IPS-NIHi7 (cell line): ENCODE data around the gene TOX3.

ENCODE experiments used
- DNase-seq: peaks from one replicate; pipeline ENCODE4 v3.0.0; 2012; ENCODE audit warnings: mixed read lengths; ENCODE audit errors: extremely low spot score

TOX3 gene

DNA sequence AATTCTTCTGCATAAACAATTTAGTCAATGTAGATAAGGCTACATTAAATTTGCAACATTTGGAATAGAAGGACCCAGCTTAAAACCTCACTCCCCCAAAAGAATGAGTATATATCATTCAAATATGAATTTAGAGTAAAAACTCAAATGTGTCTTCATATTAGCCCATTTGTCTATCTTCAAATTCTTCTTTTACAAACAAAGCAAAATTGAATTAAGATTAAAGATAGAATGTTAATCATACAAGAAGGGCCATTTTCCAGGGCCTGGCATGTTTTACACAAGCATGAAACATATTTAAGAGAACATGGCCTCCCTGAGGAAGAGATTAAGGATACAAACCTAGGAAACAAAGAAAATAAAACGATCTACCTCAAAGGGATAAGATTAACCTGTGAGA is 8.4 kb downstream of the TOX3 start:
- DNase-seq = no peak

DNA sequence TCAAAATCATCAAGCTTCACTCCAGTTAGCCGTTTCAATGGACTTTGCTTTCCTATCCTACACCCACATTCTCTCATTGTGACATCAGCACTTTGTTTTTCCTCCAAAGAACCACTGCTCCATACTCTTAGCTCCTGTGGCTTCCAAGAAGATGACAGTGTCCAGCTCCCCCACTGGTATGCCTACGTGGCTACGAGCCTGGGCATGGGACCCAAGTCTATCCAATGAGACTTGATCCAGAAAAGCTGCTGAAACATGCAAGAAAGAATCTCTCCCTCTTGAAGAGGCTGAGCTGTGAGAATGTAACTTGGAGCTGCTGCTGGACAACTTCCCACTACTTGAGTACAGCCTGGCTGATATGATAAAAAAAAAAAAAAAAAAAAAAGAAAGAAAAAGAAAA is 9.4 kb downstream of the TOX3 start:
- DNase-seq = no peak

DNA sequence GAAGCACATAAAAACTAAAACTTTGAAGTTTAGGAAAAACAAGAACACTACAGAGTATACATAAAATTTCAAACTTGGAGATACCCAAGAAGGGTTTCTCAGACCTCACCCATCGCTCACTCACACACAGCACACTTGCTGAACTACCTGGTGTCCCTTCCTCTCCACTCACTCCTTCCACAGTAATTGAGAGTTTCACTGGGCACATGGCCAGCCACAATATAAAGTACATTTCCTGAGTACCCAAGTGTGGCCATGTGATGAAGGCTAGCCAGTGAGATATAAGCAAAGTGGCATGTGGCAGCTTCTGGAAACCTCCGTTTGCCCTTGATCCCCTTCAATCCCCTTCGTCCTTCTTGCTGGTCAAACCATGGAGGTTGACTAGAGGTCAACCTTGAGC is 11.9 kb downstream of the TOX3 start:
- DNase-seq = no peak

DNA sequence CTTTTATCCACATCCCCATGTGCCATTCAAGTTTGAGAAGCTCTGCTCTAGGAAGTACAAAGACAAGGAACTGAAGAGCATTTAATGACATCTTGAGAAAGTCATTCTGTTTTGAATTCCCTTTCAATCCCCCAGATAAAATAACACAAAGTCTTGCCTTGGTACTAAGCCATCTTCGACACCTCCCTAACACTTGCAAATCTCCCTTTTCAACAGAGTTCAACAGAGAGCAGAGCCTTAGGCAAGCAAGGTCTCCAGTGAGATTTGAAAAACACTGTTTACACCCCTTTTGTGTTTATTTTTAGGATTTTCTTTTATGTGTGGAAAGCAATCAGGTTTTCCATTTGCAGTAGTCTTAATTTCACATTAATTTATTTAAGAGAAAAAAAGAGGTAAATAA is 13.6 kb downstream of the TOX3 start:
- DNase-seq = no peak

DNA sequence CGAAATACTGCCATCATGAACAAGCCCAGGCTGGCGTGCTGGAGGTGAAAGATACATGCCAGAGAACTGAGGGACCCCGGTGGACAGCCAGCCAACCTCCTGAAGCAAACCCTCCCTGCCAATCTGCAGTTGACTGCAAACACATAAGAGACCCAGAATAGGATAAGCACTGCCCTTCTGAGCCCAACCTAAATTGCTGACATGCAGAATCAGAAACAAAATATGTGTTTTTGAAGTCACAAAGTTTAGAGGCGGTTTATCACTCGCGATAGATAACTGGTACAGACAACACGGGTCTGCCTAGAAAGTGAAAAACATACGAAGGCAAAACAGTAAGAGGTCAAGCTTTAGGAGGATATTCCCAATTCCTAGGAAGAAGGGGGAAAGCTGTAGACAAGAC is 14.6 kb downstream of the TOX3 start:
- no peak for DNase-seq

DNA sequence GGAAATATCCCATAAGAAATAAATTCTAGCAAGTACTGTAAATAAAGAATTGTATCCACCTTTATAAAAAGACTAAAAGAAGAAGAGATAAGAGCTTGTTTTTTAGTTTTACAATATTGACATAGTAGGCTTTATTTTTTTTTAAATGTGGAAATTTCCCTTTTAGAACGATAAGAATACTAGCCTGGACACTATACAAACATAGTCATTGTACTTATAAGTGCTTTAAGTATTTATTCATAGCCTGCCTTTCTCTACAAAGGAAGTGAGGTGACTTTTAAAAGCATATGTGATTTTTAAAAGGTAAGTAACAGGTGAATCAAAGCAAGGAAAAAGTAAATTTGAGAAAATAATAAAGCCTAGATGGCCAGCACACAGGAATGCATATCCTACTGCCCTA is 17.7 kb downstream of the TOX3 start:
- no peak for DNase-seq

DNA sequence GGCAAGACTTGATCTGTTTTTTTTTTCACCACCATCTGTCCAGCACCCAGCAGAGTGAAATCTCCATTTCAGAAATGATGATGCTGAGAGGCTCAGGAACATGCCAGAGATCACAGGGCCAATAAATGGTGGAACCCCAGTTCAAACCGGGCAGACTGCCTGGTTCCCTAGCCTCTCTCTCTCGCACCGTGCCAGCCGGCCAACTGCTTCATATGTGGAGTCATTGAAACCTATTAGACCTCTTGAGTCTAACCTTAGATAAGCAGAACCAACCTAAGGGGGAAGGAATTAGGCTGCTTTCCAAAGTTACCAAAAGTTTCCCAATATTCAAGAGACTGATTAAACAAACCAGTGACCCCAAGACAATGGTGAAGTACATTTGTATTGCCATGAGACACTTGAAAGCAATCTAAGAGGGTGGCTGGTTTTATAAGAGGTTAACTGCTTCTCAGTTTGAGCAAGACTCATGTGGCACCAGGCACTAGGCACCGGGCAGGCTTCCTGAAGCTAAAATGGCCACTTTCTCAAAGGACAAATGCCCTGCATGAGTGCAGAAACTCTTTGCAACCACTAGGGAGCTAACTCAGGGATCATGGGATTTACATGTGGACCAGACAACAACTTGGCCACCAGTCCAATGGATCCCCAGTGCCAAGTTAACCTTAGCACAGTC is 18.4 kb downstream of the TOX3 start:
- DNase-seq = no peak

DNA sequence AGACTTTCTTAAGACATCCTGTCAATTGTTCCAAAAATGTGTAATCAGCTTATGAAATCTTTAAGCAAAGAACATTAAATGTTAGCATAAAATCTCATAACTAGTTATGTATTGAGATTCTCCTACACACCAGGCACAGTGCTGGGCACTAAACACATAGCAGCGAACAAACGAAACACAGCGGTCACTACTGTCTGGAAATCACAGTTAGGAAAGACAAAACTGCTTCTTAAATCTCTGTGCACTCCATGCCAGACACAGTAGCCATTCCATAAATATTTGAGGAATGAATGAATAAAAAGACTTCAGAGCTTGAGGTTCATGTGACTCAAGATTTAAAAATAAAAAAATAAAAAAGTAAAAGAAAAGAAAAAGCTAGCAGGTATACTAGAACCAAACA is 20.1 kb downstream of the TOX3 start:
- no peak for DNase-seq

DNA sequence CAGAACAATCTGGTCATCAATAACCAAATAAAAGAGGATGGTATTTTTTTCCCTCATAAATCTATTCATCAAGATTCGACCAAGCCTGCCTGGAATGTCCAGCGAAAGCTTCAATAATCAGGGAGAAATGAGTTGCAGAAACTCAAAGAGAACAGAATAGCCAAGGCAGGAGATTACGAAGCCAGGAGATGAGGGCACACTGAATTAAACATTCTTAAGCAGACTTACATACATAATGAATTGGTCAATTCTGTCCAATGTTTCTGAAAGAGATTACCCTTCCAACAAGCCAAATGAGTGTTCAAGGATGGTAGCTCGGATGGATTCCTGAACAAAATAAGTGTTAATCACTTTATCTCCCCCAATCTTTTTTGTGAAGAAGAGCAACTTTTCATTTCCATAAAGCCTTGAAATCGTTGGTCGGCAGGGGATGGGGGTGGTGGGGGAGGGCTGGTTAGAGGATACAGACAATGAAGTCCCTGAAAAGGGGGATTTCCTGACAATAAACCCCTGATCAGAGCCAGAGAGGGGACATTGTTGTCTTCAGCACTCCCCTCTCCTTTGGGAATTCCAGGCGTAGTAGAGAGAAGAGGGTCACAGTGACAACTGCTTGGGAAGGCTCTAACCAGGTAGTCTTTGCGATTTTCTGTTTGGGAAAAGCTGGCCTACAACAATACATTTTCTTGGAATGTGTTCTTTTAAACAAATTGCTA is 20.7 kb downstream of the TOX3 start:
- no peak for DNase-seq

DNA sequence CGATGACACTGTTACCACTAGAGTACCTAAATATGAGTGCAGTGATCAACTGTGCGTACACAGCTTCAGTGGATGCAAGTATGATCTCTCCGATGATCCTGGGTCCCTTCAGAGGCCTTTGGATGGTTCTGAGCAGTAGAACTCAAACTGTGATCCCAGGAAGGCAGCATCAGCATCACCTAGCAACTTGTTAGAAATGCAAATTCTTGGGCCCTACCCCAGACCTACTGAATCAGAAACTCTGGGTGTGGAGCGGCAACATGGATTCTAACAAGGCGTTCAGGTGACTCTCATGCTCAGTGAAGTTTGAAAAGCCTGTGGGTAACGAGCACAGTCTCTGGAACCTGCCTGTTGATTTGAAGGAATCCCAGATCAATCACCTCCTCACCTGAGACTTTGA is 25.4 kb downstream of the TOX3 start:
- DNase-seq = no peak

DNA sequence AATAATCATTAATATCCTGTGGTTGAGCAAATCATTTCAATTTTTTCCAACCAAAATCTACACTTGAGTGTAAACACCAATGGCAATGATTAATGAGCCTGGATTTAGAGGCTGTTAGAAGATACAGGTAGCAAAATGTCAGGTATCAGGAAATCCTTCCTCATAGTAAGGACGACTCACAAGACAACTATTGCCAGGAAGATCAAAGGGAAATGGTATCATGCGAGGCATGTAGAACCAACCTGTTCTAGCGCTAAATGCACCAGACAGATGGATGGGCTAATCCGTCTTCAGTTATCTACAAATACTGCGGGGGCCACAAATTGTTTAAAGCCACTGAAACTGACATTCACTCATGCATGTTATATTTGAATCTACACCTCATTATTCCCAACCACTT is 28.1 kb downstream of the TOX3 start:
- no peak for DNase-seq

DNA sequence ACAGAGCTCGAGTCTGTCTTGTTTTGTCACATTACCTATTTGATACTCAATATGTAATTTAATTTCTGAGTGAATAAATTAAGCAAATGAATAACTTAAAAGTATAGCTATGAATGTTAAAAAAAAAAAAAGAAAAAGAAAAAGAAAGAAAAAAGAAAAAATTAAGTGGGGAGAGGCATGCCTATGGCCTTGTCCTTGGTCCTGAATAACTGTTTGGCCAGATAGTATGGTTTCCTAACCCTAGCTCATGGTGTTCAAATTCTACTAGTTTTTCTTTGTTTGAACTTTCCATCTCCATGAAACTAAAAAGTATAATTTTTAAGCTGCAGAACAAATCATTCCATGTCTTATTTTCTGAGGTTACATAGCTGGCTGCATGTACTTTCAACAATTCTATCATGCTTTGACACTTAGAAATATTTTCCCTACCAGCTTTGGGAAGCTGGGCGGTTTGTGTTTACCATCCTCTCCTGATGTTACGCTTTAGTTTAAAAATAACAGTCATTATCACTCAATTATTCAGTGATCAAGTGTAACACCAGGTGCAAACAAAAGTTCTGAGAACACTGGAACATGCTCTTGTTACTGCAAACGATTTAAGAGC is 31.8 kb downstream of the TOX3 start:
- no peak for DNase-seq

DNA sequence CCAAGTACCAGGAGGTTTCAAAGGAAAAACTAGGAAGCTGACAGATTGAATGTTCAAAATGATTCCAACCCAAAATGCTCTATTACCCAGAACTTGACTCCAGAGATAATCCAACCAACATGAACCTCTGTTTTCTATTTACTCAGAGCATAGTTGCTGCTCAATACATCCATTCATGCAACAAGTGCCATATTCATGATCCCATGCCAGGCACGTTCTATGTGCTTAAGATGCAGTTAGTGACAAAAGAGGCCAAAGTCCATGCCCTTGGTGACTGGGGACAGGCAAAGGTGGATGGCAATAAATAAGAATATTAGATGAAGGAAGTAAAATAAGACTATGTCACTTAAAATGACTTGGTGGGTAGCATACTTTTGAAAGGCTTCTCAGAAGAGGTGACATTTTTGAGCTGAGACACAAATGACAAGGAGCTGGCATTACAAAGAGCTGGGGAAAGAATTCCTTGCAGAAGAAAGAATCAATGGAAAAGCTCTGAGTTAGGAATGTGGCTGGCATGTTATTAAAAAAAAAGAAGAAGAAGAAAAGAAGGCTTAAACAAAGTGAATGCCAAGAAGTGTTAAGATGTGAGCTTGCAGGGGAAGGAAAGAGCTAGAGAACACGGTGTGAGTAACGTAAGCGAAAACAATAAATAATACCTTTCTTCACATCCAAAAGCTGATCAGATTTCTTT is 34.5 kb downstream of the TOX3 start:
- DNase-seq = no peak

DNA sequence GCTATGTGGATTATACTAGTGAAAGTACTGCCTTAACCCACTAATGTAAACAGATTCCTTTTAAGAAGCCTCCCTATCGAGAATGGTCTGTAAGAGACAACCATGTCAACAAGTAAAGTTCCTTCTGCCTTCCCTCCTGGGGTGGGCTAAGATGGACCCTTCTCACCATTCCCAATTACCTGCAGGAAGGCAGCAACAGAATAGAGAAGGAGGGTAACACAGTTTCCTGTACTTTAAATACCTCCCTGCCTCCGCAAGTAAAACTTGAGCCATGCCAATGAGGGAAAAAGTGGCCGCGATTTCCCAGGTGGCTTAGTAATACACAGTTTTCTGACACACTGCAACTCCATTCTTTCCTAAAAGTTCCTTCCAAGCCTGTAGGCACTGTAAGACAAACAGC is 45.2 kb downstream of the TOX3 start:
- no peak for DNase-seq

DNA sequence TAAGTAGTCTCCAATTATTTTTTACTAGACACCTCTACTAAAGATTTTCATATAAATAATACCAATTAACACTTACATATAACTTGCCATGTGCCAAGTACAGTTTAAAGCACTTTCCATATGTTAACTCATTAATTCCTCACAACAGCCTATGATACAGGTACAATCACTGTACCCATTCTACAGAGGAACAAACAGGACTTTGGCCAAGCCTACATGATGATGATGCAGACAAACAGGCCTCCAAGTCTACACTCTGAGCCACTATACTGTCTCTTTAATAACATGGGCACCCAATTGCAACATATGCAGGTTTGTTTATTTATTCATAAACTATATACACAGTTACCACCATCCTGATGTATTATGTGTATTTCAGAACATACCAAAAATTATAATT is 46.0 kb downstream of the TOX3 start:
- DNase-seq = no peak

DNA sequence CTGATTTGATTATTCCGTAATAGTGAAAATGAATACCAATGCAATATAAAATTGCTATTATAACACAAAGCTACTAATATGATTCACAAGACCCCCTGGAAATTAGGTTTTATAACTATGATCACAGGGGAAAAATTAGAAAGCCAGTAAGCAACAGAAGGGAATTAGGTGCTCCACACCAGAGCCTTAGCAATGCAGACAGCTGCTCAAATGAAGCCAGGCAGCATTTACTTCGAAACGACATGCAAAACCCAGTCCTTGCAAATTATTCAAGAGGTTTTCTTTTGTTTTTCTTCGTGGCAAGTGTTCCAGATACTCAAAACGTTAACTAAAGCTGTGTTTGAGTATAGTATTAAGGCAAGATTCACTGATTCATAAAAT is 47.9 kb downstream of the TOX3 start:
- no peak for DNase-seq

DNA sequence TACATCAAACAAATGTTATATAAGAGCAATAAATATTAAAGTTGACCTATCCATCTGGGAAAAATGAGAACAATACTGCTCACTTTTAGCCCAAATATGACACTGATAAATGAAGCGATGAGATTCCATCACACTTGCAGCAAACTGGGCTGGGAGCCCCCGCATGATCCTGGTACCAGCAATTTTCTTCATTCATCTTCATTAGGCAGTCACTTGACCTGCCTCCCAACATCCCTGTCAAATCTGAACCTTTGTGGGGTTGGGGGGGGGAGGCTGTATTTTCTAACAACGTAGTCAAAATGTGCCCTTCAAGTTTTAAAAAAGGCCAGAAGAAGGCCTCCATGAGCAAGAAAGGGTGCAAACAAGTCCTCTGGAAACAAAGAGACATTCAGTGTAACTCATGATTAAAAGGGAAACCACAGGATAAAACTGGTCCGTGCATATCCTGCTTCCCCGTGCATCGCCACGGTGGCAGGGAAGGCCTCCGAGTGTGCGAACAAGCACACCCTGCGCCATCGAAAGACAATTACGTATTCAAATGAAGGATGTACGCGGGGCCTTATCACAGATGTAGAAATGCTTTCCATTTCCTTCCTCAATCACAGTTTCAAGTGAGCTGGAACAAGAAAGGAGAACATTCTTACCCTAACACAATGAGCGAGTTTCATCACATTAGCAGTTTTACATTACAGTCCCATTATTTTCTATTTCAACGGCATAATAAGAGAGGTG is 48.4 kb downstream of the TOX3 start:
- DNase-seq = no peak

DNA sequence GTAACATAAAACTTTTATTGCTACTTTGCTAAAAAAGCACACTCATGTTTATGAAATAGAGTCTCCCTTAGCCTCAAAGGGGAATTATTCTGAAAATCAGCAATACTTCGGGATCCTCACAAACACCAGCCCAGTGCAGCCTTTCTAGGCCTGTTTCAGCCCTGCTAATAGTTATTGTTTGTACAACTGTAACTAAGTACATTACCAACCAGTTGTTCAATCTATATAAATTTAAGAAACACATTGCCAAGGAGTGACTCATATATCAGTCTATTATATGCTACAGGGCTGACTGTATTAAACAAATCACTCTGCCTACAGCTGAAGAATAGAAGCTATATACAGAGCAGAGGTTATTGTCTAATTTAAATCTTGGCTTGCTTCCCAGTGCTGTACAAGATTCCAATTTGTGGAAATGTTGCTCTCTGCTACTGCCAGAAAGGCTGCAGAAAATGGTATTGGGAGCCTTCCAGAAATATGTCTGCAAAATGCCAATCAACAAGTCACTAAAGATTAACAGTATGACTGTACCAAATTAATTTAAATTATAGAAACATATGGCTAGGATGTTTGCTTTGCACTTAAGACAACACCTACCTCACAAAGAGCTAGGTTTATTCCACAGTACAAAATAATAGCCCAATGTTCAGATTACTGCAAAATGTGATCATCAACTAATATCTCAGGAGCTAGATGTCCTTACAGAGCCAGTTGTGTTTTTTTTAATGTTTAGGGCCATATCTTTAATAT is 49.7 kb downstream of the TOX3 start:
- no peak for DNase-seq

DNA sequence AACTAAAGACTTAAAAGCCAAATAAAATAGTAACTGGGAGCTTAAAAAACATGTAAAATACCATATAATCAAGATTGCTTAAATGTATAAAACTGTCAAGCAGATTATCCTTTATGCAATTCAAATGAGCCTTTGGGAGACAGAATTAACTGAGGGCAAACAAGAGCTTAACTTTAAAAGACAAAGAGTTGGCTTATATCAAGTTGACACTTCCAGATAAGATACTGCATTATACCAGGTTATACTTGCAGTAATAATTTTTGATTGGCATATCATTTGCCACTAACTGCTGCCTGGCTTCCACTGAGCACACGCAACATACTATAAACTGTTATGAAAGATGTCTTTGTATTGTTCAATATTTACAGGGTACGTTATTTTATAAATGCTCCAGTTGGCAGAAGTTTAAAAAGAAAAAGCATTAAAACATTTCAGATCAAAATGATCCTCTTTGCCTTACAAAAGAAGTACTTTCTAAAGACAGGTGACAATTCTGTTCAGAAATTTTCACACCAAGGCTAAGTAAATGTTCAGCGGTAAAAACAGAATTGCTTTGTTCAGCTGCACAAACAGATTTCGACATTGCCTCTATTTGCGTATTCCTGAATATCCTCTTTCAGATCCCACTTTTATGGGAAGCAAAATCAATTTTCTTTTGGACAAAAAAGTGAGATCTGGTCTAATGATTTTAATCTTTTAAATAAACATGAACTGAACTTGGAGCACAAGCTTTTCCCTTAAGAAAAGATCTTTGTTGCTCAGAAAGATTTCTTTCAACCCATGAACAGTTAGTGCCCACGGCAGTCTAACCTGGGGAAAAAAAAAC is 50.7 kb downstream of the TOX3 start:
- DNase-seq = no peak

DNA sequence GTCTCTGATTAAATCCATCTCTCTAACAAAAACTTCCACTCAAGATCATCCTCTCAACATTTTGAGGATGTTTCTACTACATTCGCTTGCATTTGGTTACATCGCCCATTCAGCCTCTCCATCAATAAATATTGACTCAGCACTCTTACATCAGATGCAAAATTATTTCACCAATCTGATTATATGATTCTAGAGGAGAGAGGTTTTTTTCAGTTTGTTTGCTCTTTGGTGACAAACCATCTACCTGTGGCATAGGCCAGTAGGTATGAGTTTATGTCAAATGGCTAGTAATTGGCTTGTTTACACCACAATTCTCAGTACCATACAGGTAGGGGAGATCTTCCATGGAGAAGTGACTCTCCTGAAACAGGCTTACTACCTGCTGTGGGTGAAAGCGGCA is 52.3 kb downstream of the TOX3 start:
- DNase-seq = no peak

DNA sequence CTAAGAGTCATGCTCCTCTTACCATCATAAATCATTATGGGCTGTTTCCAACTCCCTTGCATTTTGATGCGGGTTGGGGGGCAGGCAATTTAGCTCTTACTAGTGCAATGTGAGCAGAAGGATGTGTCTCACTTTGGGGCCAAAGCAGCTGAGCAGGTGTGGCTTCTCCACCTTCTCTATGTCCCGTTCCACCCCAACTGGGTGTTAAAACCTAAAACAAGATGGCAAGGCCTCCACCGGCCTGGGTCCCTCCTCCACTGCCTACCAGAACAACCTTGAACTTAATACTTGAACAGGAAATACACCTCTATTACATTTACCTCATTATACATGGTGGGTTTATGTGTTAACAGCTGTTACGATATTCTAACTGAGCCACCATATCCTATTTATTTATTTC is 52.8 kb downstream of the TOX3 start:
- no peak for DNase-seq
